GM12891 (cell line): Measurements from ENCODE around the gene OR5B21.

Source experiments
- POLR2A ChIP-seq: IDR thresholded peaks from 2 replicates; pipeline ENCODE4 v1.6.1; 2011; ENCODE audit warnings: low read depth, low read length, control low read depth
- POLR2AphosphoS5 ChIP-seq: IDR thresholded peaks from 2 replicates; pipeline ENCODE4 v1.6.1; 2011; ENCODE audit warnings: low read depth, low read length, control low read depth
- POU2F2 ChIP-seq: IDR thresholded peaks from 2 replicates; pipeline ENCODE4 v1.6.1; 2011; ENCODE audit warnings: low read depth, mild to moderate bottlenecking, control low read depth, low read length, moderate library complexity
- SPI1 ChIP-seq: IDR thresholded peaks from 2 replicates; pipeline ENCODE4 v1.6.1; 2011; ENCODE audit warnings: low read depth, low read length, control low read depth
- TAF1 ChIP-seq: IDR thresholded peaks from 2 replicates; pipeline ENCODE4 v1.6.1; 2011; ENCODE audit warnings: low read depth, low read length, control low read depth

DNA sequence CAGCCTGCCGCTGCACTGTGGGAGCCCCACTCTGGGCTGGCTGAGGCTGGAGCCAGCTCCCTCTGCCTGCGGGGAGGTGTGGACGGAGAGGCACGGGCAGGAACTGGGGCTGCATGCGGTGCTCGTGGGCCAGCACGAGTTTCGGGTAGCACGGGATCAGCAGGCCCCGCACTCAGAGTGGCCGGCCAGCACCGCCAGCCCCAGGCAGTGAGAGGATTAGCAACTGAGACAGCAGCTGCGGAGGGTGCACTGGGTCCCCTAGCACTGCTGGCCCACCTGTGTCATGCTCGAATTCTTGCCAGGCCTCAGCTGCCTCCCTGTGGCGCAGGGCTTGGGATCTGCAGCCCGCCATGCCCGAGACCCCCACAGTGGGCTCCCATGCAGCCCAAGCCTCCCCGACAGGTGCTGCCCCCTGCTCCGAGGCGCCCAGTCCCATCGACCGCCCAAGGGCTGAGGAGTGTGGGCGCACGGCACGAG lies 24.0 kb upstream of the OR5B21 start:
- TF ChIP-seq TAF1, result no peak
- peak; percentile 62; the same call in 1 of the 2 replicates for TF ChIP-seq POLR2AphosphoS5
- no peak for TF ChIP-seq POLR2A
- TF ChIP-seq SPI1, result no peak
- no peak for TF ChIP-seq POU2F2
